HuH-7.5 (cell line): ENCODE measurements around the gene RUNX3.
"Not testable (repeated sequence)": the region's sequence is repeated elsewhere in the genome, so short reads cannot be mapped to it uniquely, and the experiment has no call there.

ENCODE experiments used
- DNase-seq: peaks from one replicate; pipeline ENCODE4 v3.0.0; 2011; ENCODE audit warnings: low spot score

The RUNX3 gene

DNA sequence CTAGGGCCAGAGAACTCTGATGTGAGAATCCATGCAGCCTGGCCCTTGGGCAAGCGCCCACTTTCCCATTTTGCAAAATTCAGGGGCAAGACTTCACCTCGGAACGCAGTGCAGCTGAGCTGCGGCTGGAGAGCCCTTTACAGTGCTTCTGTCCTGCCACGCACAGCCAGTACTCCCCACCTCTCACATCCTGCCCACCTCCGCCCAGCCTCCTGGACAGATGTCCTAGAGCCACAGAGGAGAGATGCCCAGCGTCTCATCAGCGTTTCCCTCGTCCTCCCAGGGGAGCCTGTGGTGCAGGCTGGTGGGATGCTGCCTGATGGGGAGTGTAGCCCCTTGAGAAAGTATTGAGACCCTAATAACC, 29.6 kb downstream of the RUNX3 start:
- no peak for DNase-seq

DNA sequence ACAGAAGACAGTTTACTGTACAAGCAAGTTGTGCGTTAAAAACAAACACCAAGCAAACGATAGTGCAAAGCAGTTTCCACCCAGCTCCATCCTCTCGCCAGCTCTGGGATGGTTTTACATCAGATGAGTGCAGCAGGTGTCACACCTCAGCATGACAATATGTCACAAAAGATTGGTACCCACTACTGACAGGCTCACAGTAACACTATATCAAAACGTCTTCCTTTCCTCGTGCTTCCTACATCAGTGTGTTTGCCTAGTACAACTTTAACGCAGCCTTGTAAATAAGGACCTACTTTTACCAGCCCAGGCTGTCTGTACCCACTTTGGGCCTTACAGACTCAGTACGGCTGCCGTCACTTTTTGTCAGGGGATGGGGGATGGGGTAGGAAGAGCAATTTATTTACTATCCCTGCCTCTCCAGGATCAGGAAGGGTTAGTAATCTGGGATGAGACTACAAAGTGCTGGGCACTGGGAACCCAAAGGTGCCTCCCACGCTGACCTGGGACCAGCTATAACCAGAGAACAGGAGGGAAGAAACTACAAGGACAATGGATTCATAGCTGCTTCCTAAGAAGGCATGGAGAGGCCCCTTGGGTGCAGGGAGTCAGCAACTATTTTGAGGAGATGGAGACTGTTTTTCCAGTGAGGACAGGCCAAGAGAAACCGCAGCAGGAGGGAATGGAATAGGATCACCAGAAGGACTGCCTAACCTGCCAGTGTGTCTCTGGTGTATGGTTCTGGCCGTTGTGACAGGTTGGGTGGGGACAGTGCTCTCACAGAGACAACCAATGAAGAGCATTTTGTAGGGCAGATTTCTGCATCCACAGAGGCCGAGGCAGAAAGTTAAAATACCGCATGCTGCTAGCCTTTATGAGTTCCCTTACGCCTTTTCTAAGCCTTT, 30.2 kb downstream of the RUNX3 start:
- no peak for DNase-seq

DNA sequence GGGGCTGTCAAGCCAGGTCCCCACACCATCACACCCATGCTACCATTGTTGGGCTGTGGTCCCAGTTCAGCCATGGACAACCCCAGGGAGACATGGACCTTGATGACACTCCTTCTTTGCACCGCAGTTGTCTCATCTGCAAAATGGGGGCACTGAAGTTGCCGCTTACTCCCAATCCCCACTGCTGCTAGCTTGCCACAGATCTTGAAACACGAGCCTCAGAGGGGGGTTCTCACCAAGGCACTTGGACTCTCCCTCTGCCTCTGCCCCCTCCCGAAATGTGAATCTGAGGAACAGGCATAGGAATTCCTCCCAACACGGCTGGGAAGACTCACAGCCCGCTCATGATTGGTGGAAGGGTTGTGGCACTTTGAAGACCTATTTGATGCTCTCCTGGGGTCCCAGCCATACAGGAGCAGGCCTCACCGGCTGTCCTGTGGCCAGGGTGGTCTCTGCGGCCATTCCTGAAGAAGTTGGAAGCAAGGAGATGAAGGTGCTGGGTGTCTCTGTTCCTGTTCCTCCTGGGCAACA, 31.1 kb downstream of the RUNX3 start:
- DNase-seq, result no peak

DNA sequence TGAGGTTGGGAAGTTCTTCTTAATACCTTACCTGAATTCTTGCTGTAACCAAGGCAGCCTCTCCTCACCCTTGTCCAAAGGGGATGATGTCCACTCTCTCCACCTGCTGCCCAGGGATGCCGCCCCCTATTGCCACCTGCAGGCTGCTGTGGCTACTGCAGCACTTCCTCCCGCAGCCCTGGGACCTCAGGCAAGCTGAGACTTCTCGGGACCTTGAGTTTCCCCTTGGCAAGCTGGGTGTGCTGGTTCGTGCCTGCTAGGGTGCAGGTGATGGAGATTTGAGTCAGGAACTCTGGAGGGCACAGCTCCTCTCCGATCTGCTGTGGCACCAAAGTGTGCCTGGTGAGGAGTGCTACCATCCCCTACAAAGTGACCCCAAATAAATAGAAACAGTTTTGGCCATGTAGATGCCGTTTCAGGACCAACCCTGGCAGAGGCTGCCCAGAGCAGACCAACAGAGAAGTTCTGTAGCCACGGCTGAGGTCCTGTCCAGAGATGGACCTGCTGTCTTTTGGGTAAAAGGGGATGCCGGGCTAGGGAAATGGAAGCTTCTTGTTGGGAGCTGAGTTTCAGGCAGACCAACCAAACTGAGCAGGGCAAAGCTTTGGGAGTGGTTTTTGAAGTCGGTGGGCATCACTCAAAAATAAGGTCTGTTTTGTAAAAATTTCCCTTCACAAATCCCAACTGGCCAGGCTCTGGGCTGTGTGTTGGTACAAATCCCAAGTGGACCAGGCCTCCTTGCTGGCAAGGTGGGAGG, 31.7 kb downstream of the RUNX3 start:
- DNase-seq, result peak; percentile 85

DNA sequence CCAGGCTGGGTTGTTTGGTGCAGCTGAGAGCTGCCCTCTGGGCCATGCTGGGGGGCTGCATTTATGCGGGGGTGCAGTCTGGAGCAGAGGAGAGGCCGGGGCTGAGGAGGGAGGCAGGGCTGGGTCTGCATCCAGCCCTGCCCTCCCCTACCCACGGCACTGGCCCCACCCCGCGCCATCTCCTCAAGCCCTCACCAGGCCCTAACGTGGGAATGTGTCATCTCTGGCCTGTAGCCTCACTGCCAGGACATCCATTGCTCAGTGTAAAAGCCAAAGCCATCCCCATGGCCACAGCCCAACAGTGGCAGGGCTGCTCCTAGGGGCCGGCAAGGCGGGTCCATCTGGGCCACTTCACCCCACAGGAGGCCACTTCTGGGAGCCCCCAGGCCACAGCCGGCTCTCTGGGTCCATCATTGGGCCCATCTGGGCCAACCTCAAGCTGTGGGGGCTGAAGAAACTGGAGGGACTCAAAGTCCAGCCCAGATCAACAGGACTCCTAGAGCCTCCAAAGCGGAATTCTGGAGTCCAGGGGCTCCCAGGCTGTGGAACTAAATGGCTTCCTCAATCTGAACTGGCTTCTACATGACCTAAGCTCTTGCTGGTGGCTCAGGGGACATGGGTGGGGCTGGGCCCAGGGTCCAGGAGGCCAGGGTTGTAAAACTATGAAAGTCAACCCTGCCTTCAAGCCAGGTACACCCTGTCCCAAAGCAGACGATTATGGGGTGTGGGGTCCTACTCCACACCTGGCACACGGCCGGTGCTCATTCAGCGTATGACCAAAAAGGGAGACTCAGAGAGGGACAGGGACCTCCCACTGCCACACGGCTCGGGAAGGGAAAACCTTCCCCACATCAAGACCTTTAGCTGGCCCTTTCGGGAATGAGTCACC, 32.6 kb downstream of the RUNX3 start:
- no peak for DNase-seq

DNA sequence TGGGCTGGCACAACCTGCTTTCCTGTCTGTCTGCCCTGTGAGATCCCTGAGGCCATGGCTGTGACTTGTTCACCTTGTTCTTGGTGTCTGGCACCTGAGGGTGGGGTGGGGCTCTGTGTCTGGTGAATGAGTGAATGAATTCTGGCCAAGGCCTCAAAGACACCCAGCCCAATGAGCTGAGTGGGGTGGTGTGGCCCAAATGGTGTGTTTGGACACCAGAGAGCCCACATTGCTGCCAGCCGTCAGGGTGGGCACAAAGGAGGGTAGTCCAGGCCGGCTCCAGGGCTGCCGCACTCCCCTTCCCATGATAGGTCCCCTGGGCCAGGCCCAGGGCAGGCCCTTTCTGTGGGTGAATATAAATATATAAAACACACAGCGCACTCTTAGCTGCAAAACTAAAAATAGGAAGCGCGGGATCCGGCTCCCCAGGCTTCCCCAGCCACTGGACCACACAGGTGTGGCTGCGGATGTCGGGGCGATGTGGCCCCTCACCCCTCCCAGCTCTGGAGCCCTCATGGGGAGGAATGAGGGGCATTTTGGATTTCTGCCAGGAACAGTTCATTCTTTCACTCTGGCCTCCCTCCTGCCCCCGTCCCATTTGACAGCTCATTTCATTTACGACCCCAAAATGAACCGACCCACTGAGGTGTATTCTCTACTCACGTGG, 33.3 kb downstream of the RUNX3 start:
- DNase-seq, result no peak

DNA sequence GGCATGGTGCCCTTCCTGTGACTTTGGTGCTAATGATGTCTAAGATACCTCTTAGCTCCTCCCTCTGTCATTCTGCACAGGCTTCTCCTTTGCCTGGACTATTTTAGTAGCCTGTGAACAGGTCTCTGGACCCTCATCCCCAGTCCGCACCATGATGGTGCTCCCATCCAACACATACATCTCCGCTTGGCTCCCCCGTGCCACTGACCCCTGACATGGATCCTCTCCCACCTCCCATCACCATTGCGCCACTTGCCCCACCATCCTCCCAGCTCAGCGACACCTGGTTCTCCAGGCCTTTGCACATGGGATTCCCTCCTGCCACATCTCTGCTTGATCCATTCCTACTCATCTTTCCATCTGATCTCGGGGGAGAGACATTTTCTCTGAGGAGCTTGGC, 33.9 kb downstream of the RUNX3 start:
- no peak for DNase-seq

DNA sequence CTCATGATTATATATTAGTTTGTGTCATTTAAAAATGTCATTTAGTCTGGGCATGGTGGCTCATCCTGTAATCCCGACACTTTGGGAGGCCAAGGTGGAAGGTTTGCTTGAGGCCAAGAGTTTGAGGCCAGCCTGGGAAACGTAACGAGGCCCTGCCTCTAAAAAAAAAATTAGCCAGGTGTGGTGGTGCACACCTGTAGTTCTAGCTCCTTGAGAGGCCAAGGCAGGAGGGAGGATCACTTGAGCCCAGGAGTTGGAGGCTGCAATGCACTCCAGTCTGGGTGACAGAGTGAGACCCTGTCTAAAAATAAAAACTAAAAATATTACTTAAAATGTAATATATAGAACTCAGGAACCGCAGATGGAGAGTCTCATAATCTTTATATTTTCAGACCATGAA, 34.6 kb downstream of the RUNX3 start:
- no peak for DNase-seq

DNA sequence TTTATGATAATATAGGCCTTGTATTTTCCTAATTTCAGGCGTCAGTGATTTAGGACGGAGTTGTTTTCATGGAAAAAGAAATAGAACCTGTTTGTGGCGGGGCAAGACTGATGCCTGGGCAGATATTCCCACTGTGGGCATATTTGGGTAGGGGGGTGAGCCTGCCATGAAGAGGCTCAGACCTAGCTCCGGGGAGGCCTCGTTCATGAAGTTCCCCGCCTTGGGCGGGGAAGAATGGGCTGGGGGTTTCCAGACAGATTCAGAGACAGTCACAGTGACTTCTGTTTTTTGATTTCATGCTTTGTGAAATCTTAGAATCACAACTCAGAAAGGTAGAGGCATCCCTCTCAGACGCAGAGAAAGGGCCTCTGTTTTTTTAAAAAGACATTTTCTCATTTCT, 36.1 kb downstream of the RUNX3 start:
- DNase-seq, result no peak

DNA sequence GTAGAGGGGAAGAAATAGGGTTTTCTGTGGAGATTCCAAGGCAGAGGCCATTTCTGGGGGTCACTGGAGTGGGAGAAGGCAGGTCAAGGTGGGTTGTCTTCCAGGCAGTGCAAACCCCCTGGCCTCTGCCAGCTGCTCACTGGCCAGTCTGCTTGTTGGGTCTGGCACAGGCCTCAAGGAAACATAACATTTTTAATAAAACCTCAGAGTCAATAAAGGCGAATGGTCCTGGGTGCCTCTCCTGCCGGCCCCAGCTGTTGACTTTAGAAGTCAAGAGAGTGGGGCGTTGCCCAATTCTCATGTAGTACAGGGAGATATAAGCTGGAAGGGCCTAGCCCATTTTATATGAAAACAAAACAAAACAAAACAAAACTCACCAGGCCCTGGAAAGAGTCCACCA, 36.6 kb downstream of the RUNX3 start:
- no peak for DNase-seq

DNA sequence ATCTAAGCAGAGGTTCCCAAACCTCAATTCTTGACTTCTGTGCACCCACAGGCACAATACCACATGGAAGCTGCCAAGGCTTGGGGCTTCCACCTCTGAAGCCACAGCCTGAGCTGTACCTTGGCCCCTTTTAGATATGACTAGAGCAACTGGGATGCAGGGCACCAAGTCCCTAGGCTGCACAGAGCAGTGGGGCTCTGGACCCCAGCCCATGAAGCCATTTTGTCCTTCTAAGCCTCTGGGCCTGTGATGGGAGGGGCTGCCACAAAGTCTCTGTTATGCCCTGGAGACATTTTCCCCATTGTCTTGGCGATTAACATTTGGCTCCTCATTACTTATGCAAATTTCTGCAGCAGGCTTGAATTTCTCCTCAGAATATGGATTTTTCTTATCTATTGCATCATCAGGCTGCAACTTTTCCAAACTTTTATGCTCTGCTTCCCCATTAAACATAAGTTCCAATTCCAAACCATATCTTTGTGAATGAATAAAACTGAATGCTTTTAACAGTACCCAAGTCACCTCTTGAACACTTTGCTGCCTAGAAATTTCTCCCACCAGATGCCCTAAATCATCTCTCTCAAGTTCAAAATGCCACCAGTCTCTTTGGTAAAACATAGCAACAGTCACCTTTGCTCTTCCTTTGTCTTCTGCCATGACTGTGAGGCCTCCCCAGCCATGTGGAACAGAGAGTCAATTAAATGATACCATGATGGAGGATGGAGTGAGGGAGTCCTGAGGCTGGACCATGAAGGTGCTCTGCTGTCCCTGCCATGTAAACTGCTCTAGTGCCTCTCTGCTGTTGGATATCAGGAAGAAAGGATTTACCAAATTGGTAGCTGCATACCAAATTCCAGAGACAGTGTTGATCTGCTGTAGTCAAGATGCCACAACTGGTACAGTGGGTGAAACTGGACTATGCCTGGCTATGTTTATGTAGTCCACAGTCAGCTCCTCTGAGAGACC, 37.6 kb downstream of the RUNX3 start:
- no peak for DNase-seq

DNA sequence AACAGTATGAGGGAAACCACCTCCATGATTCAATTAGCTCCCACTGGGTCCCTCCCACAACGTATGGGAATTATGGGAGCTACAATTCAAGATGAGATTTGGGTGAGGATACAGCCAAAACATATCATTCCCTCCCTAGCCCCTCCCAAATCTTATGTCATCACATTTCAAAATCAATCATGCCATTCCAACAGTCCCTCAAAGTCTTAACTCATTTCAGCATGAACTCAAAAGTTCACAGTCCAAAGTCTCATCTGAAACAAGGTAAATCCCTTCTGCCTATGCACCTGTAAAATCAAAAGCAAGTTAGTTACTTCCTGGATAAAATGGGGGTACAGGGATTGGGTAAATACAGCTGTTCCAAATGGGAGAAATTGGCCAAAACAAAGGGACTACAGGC, 38.7 kb downstream of the RUNX3 start:
- not testable (repeated sequence) for DNase-seq

DNA sequence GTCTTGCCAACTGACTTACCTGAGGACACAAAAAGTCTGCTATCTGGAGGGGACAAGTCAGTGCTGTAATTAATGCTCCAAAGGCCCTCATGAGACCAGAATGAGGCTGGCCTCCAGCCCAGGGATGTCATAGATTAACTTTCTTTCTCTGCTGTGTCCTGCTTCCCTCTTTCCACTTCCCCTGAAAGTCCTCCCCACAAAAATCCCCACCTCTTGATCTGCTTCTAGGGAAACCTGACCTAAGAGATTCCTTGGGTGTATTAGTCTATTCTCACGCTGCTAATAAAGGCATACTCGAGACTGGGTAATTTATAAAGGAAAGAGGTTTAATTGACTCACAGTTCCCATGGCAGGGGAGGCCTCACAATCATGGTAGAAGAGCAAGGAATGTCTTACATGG, 39.2 kb downstream of the RUNX3 start:
- DNase-seq, result no peak

DNA sequence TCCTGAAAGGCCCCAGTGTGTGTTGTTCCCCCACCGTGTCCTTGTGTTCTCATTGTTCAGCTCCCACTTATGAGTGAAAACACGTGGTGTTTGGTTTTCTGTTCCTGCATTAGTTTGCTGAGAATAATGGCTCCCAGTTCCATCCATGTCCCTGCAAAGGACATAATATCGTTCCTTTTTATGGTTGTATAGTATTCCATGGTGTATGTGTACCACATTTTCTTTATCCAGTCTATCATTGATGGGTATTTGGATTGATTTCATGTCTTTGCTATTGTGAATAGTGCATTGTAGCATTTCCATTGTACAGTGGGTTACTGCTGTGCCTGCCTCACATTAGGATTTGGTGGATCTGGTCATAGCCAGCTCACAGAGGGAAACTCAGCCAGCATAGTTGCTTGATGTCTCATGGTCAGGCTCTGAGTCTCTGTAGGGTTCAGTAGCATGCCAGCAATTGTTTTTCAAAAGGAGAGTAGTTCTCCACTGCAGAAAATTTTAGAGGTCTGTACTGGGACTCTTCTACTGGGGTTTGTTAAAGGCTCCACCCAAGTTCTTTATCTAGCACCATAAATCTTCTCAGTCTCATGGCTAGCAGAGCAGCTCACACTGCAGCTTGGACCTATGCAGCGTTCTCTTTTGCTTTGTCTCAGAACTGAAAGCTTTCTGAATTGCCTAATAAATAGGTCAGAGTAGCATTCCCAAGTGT, 41.0 kb downstream of the RUNX3 start:
- no peak for DNase-seq

DNA sequence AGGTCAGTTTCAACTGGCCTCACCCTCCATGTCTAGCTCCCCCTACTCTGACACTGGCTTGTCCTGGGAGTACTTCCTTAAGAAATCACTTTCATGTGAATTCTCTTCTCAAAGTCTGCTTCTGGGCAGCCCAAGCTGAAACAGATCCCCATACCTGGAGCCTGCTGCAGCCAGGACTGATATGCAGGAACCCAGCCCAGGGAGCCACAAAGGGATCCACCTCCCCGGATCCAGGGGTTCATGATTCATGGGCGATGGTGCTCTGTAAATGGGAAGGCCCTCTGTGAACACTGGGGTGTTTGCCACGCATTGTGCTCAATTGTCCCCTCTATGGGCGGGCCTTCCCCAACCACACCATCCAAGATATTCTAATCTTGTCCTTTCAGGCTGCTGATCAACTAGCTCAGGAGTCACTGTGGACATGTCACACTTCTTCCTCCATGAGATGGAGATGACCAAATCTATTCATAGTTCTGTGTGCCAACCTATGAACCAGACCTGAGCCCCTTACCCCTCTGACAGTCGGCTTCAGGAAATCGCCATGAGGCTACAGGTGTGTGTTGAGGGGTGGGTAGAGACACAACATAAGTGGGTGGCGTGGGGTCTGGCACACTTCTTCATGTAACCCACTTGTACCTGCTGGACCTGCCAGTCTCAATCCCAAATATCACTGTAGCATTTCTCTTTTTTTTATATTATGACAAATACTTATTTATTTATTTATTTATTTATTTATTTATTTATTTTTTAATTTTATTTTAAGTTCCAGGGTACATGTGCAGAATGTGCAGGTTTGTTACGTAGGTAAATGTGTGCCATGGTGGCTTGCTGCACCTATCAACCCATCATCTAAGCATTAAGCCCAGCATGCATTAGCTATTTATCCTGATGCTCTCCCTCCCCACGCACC, 41.8 kb downstream of the RUNX3 start:
- no peak for DNase-seq

DNA sequence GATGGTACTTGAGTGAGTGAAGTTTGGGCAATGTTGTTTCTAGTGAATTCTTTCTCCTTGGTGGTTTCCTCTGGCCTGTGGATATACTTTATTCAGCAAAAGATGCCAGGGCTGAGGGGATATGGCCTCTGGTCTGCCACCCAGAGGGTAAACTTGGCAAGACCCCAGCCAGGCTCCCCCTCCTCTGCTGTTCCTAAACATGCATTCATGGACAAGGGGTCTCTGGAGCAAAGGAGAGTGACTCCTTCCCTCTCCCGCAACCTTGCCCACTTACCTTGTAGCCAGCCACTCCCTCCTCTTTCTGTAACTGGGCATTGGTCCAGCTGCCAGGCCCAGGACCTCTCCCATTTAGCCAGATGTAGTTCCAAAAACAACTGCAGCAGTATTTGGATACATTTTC, 43.8 kb downstream of the RUNX3 start:
- DNase-seq, result no peak

DNA sequence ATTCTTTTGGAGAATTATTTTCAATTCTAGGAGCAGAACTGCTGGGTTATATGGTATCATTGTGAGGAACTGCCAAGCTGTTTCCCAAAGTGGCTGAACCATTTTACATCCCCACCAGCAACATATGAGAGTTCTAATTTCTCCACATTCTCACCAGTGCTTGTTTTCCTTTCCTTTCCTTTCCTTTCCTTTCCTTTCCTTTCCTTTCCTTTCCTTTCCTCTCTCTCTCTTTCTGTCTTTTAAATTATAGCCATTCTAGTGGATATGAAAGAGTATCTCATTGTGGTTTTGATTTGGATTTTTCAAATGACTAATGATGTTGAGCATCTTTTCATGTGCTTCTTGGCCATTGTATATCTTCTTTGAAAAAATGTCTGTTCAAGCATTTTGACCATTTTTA, 45.3 kb downstream of the RUNX3 start:
- no peak for DNase-seq

DNA sequence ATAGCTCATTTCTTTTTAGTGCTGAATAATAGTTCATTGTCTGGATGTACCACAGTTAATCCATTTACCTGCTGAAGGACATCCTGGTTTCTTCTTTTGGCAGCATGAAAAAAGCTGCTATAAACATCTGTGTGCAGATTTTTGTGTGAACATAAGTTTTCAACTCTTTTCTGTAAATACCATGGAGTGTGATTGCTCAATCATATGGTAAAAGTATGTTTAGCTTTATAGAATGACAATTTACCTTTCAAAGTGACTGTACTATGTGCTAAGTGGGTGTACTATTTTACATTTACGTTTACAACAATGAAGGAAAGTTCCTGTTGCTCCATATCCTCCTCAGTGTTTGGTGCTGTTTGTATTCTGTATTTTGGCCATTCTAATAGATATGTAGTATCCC, 49.0 kb downstream of the RUNX3 start:
- no peak for DNase-seq
